ENCODE data around the gene CAND2. TPM values are rescaled to one million over a fixed set of nuclear protein-coding genes. Genes with fewer than 3 reads are reported as not detected.

CAND2 gene
- total RNA-seq, 4 donors from 2014 or later, result 10.8 to 26.8 (median 19.6) TPM

GRCh38 chr3:12840591-12841148, 44.2 kb downstream of the CAND2 start:
- Histone ChIP-seq H3K4me3 (peak overlapping the region; percentile 74 to 97 (median 86)), H3K9me3 (no peaks in the 10 kb centered on the region), H3K27ac (replicated peaks in 1 of 4) (peak overlapping the region; percentile 86 to 93 (median 90)), H3K4me1 (peaks cover 32 to 50% (median 43%) of the 10 kb centered on the region in 4 donors), H3K27me3 (peaks cover 0 to 5% (median 0%) of the 10 kb centered on the region in 4 donors), H3K36me3 (peaks cover 39 to 45% (median 42%) of the 10 kb centered on the region in 4 donors)
- TF ChIP-seq EP300 (IDR thresholded peaks at IDR 0.05) (no peak), CTCF (IDR thresholded peaks at IDR 0.05) (no peak)
- 10% methylated on average over 14 of the region's 18 CpGs for WGBS
- intact Hi-C loops (cut with DNase I), result loop anchor here (5.0 kb wide), 1 partner anchor 133 kb away; no protein-coding TSS in a partner anchor
- DNase-seq (ENCODE audit: extremely low spot score), result no peak

GRCh38 chr3:12841149-12841969, 44.9 kb downstream of the CAND2 start, which contains the start of gene RPL32:
TSS of gene RPL32 (minus strand) at chr3:12841565. CDS start at chr3:12840237, 1,328 bp downstream.
- H3K4me1 ChIP-seq, result peaks cover 32 to 50% (median 43%) of the 10 kb centered on the region in 4 donors
- no peaks in the 10 kb centered on the region for H3K9me3 ChIP-seq
- peak; percentile 90 to 98 for TF ChIP-seq POLR2AphosphoS5 (IDR thresholded peaks at IDR 0.05)
- TF ChIP-seq EP300 (IDR thresholded peaks at IDR 0.05), result no peak
- TF ChIP-seq POLR2A (IDR thresholded peaks at IDR 0.05; ENCODE audit: low read depth), result peak; percentile 83
- peak; percentile 85 to 89 (median 86) for TF ChIP-seq CTCF (IDR thresholded peaks at IDR 0.05)
- intact Hi-C loops (cut with DNase I), result loop anchor here (5.0 kb wide), 1 partner anchor 134 kb away; no protein-coding TSS in a partner anchor
- peak; percentile 98 for DNase-seq (ENCODE audit: extremely low spot score)
- H3K36me3 ChIP-seq, result peaks cover 32 to 38% (median 35%) of the 10 kb centered on the region in 4 donors
- H3K27me3 ChIP-seq, result peaks cover 0 to 5% (median 0%) of the 10 kb centered on the region in 4 donors
- peak within 1 kb of the TSS; percentile 74 to 97 (median 86) for H3K4me3 ChIP-seq
- under 1% methylated on average over 38 of the region's 43 CpGs for WGBS
- H3K27ac ChIP-seq (replicated peaks in 1 of 4), result peak within 1 kb of the TSS; percentile 86 to 93 (median 90)

- WGBS, result 49% methylated on average over 7 of the region's 7 CpGs
- H3K27me3 ChIP-seq, result peaks cover 0 to 5% (median 0%) of the 10 kb centered on the region in 4 donors
- peaks cover 27 to 32% (median 29%) of the 10 kb centered on the region in 4 donors for H3K36me3 ChIP-seq
- H3K4me3 ChIP-seq, result peak overlapping the region; percentile 74 to 97 (median 86)
- H3K27ac ChIP-seq (replicated peaks in 1 of 4), result peak overlapping the region; percentile 86 to 93 (median 90)
- H3K9me3 ChIP-seq, result no peaks in the 10 kb centered on the region
- intact Hi-C loops (cut with DNase I), result loop anchor here (5.0 kb wide), 1 partner anchor 135 kb away; no protein-coding TSS in a partner anchor
- no peak for DNase-seq (ENCODE audit: extremely low spot score)
- peak in 1 of 3 experiments; percentile 1 for TF ChIP-seq CTCF (IDR thresholded peaks at IDR 0.05)
- TF ChIP-seq POLR2A (IDR thresholded peaks at IDR 0.05; ENCODE audit: low read depth), result no peak
- H3K4me1 ChIP-seq, result peaks cover 32 to 45% (median 41%) of the 10 kb centered on the region in 4 donors
Measured at GRCh38 chr3:12841970-12842328, 45.5 kb downstream of the CAND2 start.

GRCh38 chr3:12842469-12842868, 46.0 kb downstream of the CAND2 start:
- Histone ChIP-seq H3K36me3 (peaks cover 22 to 27% (median 25%) of the 10 kb centered on the region in 4 donors), H3K4me3 (no peak overlapping the region), H3K27ac (replicated peaks in 1 of 4) (no peak overlapping the region), H3K27me3 (peaks cover 0 to 5% (median 0%) of the 10 kb centered on the region in 4 donors), H3K9me3 (no peaks in the 10 kb centered on the region), H3K4me1 (peaks cover 30 to 39% (median 36%) of the 10 kb centered on the region in 4 donors)
- WGBS, result 94% methylated on average over 4 of the region's 4 CpGs
- no peak for DNase-seq (ENCODE audit: extremely low spot score)
- TF ChIP-seq CTCF (IDR thresholded peaks at IDR 0.05), result no peak
- no peak for TF ChIP-seq POLR2AphosphoS5 (IDR thresholded peaks at IDR 0.05)
- TF ChIP-seq EP300 (IDR thresholded peaks at IDR 0.05), result no peak
- TF ChIP-seq POLR2A (IDR thresholded peaks at IDR 0.05; ENCODE audit: low read depth), result no peak
- intact Hi-C loops (cut with DNase I), result loop anchor here (5.0 kb wide), 1 partner anchor 135 kb away; no protein-coding TSS in a partner anchor
